HUDEP-2 (cell line): ENCODE results near the gene SFXN4.
"Not testable (repeated sequence)": the region's sequence is repeated elsewhere in the genome, so short reads cannot be mapped to it uniquely, and the experiment has no call there.

Source experiments
- DNase-seq, 76 experiments: peaks; one replicate each; lab custom pipeline; 2025; ENCODE audit not compliant: unreplicated experiment in 76 of 76; lab: John Stamatoyannopoulos, UW

Gene SFXN4

GRCh38 chr10:119113751-119114732 lies 51.5 kb downstream of the SFXN4 start:
- DNase-seq = no peak

- no peak for DNase-seq
Observed at GRCh38 chr10:119112056-119112455, 53.5 kb downstream of the SFXN4 start.

- DNase-seq = not testable (repeated sequence)
Observed at GRCh38 chr10:119107771-119108170, 57.7 kb downstream of the SFXN4 start.

GRCh38 chr10:119107106-119107505 lies 58.4 kb downstream of the SFXN4 start:
- peak in 3 of 76 experiments; percentile 5 to 39 (median 30) for DNase-seq

GRCh38 chr10:119105899-119106298 lies 59.6 kb downstream of the SFXN4 start:
- DNase-seq = not testable (repeated sequence)

- no peak for DNase-seq
Observed at GRCh38 chr10:119105155-119105554, 60.4 kb downstream of the SFXN4 start.

- peak in 1 of 76 experiments; percentile 22 for DNase-seq
Observed at GRCh38 chr10:119104654-119105015, 60.9 kb downstream of the SFXN4 start.

GRCh38 chr10:119103903-119104653 lies 61.4 kb downstream of the SFXN4 start, which contains the start of gene DENND10:
Gene DENND10 (plus strand): TSS chr10:119104113. CDS start chr10:119104143, 30 bp downstream.
- DNase-seq = peak in 69 of 76 experiments; percentile 6 to 86 (median 69)

- no peak for DNase-seq
Observed at GRCh38 chr10:119103241-119103902, 62.1 kb downstream of the SFXN4 start.

- no peak for DNase-seq
Observed at GRCh38 chr10:119101366-119102098, 64.0 kb downstream of the SFXN4 start.

GRCh38 chr10:119100434-119101238 lies 64.9 kb downstream of the SFXN4 start:
- DNase-seq = peak in 5 of 76 experiments; percentile 5 to 39 (median 14)

GRCh38 chr10:119098576-119098975 lies 66.9 kb downstream of the SFXN4 start:
- DNase-seq = no peak

GRCh38 chr10:119096641-119097415 lies 68.7 kb downstream of the SFXN4 start:
- not testable (repeated sequence) for DNase-seq

- no peak for DNase-seq
Observed at GRCh38 chr10:119095640-119096039, 69.9 kb downstream of the SFXN4 start.

- DNase-seq = peak in 73 of 76 experiments; percentile 26 to 96 (median 72)
Observed at GRCh38 chr10:119090968-119091367, 74.5 kb downstream of the SFXN4 start.
